ENCODE measurements around the gene WDR55.

- TF ChIP-seq, protein P1, sequence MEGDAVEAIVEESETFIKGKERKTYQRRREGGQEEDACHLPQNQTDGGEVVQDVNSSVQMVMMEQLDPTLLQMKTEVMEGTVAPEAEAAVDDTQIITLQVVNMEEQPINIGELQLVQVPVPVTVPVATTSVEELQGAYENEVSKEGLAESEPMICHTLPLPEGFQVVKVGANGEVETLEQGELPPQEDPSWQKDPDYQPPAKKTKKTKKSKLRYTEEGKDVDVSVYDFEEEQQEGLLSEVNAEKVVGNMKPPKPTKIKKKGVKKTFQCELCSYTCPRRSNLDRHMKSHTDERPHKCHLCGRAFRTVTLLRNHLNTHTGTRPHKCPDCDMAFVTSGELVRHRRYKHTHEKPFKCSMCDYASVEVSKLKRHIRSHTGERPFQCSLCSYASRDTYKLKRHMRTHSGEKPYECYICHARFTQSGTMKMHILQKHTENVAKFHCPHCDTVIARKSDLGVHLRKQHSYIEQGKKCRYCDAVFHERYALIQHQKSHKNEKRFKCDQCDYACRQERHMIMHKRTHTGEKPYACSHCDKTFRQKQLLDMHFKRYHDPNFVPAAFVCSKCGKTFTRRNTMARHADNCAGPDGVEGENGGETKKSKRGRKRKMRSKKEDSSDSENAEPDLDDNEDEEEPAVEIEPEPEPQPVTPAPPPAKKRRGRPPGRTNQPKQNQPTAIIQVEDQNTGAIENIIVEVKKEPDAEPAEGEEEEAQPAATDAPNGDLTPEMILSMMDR (IDR thresholded peaks at IDR 0.05), result no peak
- no peak for TF ChIP-seq EZH2 (IDR thresholded peaks at IDR 0.05; ENCODE audit: borderline replicate concordance, insufficient read depth, low read depth, low read length, poor library complexity, severe bottlenecking)
Observed at GRCh38 chr5:140672455-140673186, 7.9 kb downstream of the WDR55 start.
